Thyroid gland (tissue), 4 donors: ENCODE data around the gene LRMDA.

ENCODE experiments used
- CTCF ChIP-seq, 6 experiments: fragments of 200-600 bp in 3 of 6; fragments of 450-650 bp in 3 of 6; sonication (generic) in 3 of 6; IDR thresholded peaks; one replicate each; pipeline ENCODE4 v1.5.1; 2016 to 2019; ENCODE audit warnings: antibody characterized with exemption in 6 of 6, mild to moderate bottlenecking in 2 of 6, inconsistent platforms in 1 of 6, moderate library complexity in 1 of 6
- POLR2A ChIP-seq, 2 donors: fragments of 450-650 bp; IDR thresholded peaks; one replicate each; pipeline ENCODE4 v1.6.1; 2017; ENCODE audit warnings: antibody characterized with exemption in 2 of 2, mild to moderate bottlenecking in 2 of 2, moderate library complexity in 1 of 2

- TF ChIP-seq POLR2A (IDR thresholded peaks at IDR 0.05) (no peak), CTCF (IDR thresholded peaks at IDR 0.05) (no peak)
These were observed 12.7 kb upstream of the LRMDA start for GRCh38 chr10:75418712-75419111.
